CD1c-positive myeloid dendritic cell (primary cell): ENCODE results near the gene SLC7A8.

Source experiments
- DNase-seq: peaks from one replicate; pipeline ENCODE4 v3.0.0-alpha.2; 2016; ENCODE audit errors: extremely low spot score

Gene SLC7A8

GRCh38 chr14:23158779-23159178 lies 24.7 kb downstream of the SLC7A8 start:
- DNase-seq, result no peak

GRCh38 chr14:23154964-23155587 lies 28.4 kb downstream of the SLC7A8 start:
- DNase-seq, result peak; percentile 62

GRCh38 chr14:23153851-23154796 lies 29.3 kb downstream of the SLC7A8 start:
- DNase-seq, result peak; percentile 73

DNA sequence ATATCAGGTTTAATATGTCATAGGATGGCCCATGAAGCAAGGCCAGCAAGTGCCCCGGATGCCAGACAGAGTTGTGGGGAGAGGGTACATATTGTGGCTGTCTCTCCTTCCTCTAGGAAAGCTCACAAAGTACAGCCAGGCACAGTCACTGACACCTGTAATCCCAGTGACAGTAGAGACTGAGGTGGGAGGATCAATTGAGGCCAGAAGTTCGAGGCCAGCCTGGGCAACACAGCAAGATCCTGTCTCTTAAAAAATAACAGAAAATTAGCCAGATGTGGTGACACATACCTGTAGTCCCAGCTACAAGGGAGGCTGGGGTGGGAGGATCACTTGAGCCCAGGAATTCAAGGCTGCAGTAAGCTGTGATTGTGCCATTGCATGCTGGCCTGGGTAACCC lies 32.1 kb downstream of the SLC7A8 start:
- DNase-seq, result no peak

DNA sequence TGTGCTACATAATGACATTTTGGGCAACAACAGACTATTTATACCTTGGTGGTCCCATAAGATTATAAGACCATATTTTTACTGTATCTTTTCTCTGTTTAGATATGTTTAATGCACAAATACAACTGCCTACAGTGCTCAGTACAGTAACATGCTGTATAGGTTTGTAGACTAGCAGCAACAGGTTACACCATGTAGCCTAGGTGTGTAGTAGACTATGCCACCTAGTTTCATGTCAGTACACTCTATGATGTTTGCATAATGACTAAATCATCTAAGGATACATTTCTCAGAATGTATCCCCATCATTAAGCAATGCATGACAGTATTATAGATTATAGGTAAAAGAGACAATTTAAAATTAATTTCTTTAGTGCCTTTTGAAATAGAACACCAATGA lies 33.7 kb downstream of the SLC7A8 start:
- no peak for DNase-seq

DNA sequence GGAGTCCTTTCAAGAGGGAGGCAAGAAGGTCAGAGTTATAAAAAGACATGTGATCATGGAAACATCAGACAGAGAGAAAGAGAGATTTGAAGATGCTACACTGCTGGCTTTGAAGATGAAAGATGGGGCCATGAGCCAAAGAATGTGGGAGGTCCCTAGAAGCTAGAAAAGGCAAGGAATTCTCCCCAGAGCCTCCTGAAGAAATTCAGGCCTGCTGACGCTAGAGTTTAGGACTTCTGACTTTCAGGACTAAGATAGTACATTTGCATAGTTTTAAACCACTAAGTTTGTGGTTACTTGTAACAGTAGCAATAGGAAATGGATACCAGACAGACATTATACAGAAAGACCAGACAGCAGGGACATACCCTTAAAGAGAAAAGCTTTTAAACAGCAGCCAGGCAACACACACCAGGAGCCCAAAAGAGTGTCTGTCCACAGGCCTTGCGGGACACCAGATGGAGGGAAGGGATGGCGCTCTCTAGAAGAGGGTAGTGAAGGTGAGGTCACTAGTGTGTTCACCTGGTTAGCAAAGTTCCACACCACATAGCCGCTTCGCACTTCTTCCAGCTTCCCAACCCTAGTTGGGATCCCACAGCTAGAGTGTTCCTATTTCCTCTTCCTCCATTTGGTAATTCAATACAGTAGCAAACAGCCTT lies 34.7 kb downstream of the SLC7A8 start:
- DNase-seq, result no peak

GRCh38 chr14:23147676-23148075 lies 35.8 kb downstream of the SLC7A8 start:
- DNase-seq, result no peak

GRCh38 chr14:23146980-23147379 lies 36.5 kb downstream of the SLC7A8 start:
- DNase-seq, result no peak

DNA sequence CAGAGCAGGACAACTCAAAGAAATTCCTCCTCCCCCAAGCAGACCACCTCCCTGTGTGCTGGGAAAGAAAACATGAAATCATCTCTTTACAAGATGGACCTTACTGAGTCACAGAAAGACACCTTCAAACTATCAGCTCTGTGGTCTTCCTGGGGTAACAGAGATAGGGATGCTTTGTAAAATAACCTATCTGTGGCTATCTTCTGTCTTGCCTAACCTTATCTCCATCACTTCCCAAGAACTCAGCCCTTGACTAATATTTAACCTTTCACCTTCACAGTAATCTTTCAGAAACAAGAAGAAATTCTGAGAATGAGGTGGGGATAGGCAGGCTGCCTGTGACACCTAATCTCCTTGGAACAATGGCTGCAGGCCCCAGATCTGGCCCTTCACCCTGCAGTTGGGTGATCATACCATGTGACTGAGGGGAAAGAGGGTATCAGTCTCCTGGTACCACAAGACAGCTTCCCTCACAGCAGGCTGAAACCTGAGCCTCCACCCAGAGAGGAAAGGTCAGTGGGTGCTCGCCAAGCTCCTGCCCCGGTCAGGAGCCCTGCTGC lies 37.0 kb downstream of the SLC7A8 start:
- no peak for DNase-seq

DNA sequence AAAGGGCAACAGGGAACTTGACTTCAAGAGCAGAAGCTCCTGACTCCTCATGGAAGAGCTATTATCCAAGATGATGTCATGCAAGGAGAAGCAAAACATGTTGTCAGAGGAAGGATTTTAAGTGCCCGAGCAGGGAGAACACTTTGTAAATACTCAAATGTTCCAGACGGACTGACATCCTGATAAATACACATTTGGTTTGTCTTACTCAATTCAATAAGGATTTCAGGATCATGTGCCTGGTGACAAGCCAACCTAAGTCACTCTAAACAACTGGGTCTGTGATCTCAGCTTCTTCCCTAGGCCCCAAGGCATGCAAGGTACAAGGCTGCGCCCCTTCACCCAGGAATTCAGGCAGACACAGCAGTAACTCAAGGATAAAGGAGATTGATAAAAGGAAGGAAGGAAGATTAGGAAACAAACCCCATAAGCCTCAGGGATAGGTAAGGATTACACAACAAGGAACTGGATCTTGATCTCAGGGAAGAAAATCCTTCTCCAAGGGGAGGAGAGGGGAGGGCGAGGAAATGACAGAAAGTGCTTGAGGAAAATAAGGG lies 37.6 kb downstream of the SLC7A8 start:
- no peak for DNase-seq

GRCh38 chr14:23143911-23144310 lies 39.5 kb downstream of the SLC7A8 start:
- DNase-seq, result no peak

DNA sequence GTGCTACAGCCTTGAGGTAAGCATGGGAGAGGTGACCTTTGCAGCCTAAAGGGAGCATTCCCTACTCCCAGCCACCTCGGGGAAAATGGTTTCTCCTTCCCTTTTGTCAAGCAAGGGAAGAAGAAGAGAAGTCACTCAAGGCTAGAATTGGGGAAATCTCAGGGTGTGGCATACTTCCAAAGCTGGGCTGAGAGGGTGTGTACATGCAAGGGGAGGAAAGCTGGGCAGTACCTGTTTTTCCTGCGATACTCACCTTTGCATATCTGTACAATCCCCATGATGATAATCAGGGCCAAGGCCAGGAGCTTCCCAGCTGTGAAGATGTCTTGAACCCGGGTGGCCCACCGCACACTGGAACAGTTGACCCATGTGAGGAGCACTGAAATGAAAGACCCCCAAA lies 40.6 kb downstream of the SLC7A8 start:
- DNase-seq, result no peak

DNA sequence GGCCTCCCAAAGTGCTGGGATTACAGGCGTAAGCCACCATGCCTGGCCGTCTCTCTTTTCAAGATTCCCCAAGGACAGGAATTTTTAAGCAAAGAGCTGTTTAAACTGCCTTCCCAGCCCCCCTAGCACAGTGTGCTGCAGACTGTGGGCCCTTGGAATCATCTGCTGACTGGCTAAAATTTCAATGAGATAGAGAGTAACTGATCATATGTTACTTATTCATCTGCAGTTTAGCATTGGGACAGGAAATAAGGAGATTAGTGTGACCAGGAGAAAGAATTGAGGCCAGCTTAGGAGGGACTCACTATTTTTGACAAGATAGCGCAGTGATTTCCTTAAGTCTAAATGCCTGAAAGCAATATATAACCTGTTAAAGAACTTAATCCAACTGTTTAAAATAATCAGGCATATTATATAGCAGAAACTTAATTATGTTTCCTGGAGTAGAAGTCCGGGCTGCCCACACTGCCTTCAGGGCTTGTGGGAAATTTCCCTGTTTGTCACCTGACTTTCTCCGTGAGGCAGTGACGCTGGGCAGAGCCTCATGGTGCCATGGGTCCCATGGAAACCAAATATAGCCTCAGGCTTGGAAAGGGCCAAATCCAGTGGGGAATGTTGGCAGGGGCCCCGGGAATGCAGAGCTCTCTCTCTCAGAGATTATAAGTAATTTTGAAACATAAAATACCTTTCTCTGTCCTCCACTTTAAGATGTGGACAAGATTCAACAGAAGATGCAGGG lies 41.6 kb downstream of the SLC7A8 start:
- no peak for DNase-seq

- no peak for DNase-seq
Observed at GRCh38 chr14:23140371-23140770, 43.1 kb downstream of the SLC7A8 start.

GRCh38 chr14:23139874-23140273 lies 43.6 kb downstream of the SLC7A8 start:
- no peak for DNase-seq

DNA sequence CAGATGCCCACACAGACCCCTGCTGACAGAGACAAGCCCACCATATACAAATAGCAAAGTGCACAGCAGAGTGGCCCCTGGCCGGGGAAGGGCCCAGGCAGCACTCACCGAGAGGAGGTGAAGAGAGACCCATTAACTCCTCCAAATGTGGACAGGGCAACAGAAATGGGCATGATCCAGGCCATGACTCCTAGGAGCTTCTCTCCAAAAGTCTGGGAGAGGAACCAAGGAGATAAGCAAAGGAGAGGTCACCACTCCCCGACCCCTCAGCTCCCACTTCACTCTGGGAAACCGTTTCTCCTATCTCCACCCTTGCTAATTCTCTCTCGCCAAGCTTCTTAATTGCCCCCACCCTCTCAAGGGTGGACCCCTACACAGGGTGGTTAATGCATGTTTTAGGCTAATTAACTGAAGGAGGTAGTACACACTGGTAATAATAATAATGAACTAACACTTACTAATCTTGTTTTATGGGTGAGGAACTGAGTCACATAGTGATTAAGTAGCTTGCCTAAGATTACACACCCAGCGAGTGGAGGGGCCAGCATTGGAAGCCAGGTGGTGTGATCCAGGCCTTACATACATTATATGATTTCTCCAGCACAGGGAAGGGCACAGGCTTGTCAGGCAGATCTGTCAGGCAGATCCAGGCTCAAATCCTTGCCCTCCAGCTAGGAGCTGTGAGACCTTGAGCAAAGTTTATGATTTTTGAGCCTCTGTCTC lies 45.5 kb downstream of the SLC7A8 start:
- DNase-seq, result no peak

DNA sequence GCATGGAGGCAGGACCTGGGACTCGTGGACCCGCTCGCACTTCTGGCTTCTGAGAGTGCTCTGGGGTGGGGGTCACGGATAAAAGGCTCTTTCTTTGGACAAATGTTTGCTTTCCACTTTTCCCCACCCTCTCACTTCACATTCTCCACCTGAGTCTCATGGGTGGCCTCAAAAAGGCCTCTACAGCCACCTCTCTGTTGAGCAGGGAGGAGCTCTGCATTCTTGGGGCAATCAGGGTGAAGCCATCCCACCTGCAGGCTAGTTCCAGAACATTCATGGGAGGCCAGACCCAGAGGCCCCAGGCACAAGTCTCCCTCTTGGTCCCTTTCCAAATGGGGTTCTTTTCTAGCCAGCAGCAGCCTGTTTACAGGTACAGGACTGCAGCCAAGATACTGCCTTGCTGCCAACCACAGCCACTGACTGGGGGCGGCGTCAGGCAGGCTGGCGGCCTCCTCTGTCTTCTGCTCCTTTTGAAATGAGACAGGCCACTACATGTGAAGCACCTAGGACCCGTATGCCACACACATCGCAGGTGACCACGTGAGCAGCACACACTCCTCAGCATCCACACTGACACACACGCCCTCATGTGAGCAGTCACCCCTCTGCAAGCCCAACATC lies 46.2 kb downstream of the SLC7A8 start:
- no peak for DNase-seq

GRCh38 chr14:23136566-23137133 lies 46.8 kb downstream of the SLC7A8 start:
- DNase-seq, result no peak

DNA sequence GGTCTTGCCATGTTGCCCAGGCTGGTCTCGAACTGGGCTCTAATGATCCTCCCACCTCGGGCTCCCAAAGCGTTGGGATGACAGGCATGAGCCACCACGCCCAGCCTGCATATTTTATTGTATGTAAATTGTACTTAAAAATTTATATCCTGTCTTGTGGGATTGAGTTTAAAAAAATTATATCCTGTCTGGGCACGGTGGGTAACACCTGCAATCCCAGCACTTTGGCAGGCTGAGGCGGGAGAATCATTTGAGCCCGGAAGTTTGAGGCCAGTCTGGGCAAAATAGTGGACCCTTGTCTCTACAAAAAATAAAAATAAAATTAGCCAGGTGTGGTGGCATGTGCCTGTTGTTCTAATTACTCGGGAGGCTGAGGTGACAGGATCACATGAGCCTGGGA lies 50.5 kb downstream of the SLC7A8 start:
- no peak for DNase-seq

DNA sequence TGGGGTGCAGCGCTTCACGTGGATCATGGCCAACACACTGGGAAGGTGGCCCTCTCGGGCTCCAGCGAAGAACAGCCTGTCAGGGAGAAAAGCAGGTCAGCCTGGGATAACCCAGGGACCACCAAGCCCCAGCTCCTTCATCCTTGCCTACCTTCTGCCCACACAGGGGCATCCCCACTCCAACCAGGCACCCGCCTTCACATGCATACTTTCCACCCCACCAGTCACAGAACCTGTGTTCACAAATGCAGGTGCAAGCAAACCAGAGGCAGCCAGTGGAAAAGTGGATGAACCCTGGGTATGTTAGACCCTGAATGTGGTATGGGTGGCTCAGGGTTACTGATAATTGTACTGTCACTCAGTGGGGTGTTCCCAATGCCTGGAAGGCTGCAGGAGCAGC lies 52.0 kb downstream of the SLC7A8 start:
- no peak for DNase-seq
